Neural crest cell (in vitro differentiated cells): ENCODE results near the gene NMNAT2. TPM values are rescaled to one million over a fixed set of nuclear protein-coding genes. Genes with fewer than 3 reads are reported as not detected.
"Not testable (repeated sequence)": the region's sequence is repeated elsewhere in the genome, so short reads cannot be mapped to it uniquely, and the experiment has no call there.

Experiments used
- DNase-seq: peaks from one replicate; pipeline ENCODE4 v3.0.0; 2021; ENCODE audit warnings: low read depth, mixed read lengths, low spot score
- H3K27ac Mint-ChIP-seq: one replicate; pipeline ENCODE4 v1.8.0; 2021; ENCODE audit warnings: mild to moderate bottlenecking, mixed read lengths; ENCODE audit not compliant: unreplicated experiment
- H3K27me3 Mint-ChIP-seq: 2 replicates; pipeline ENCODE4 v1.8.0; 2021; ENCODE audit warnings: low read depth, mild to moderate bottlenecking, mixed read lengths
- H3K36me3 Mint-ChIP-seq: 2 replicates; pipeline ENCODE4 v1.8.0; 2021; ENCODE audit warnings: low read depth, mild to moderate bottlenecking, mixed read lengths
- H3K4me1 Mint-ChIP-seq: 2 replicates; pipeline ENCODE4 v1.8.0; 2021; ENCODE audit warnings: mixed read lengths
- H3K4me3 Mint-ChIP-seq: one replicate; pipeline ENCODE4 v1.8.0; 2021; ENCODE audit warnings: mild to moderate bottlenecking, mixed read lengths
- H3K9me3 Mint-ChIP-seq: 2 replicates; pipeline ENCODE4 v1.8.0; 2021; ENCODE audit warnings: mixed read lengths
- total RNA-seq: library from RNA; stranded (reverse); gene quantifications from 2 replicates; pipeline ENCODE4 v1.2.1, GENCODE V29; 2021
- TF ChIP-seq, protein P1 (sequence below): fragments of 200-600 bp; sonication (generic); conservative IDR thresholded peaks from 2 replicates; pipeline ENCODE4 v1.5.0; 2021; ENCODE audit warnings: antibody characterized with exemption, mild to moderate bottlenecking

The NMNAT2 gene
- total RNA-seq, 1 donor from 2014 or later: 4.5 TPM

DNA sequence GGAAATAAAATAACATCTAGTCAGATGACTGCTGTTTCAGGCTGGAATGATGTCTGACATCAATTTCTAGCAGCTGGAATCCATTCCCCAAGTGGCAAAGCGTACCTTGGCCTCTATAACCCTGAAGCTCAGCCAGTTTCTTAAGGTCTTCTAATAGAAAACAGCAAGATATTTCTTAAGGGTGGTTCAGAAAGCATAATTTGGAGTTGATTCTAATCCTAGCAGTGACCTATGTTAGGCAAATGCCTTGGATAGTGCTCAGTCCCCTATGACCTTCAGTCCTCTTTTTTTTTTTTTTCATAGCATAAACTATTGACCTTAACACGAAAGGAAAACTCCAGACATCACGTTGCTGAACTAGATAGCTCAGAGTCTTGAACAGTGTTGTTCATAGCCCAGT is 175.6 kb downstream of the NMNAT2 start:
- Mint-ChIP-seq H3K4me3 (no peak overlapping the region), H3K27me3 (no peaks in the 10 kb centered on the region), H3K9me3 (no peaks in the 10 kb centered on the region), H3K36me3 (no peaks in the 10 kb centered on the region), H3K4me1 (peaks cover 6% of the 10 kb centered on the region), H3K27ac (no peak overlapping the region)
- DNase-seq: no peak
- TF ChIP-seq, protein P1, sequence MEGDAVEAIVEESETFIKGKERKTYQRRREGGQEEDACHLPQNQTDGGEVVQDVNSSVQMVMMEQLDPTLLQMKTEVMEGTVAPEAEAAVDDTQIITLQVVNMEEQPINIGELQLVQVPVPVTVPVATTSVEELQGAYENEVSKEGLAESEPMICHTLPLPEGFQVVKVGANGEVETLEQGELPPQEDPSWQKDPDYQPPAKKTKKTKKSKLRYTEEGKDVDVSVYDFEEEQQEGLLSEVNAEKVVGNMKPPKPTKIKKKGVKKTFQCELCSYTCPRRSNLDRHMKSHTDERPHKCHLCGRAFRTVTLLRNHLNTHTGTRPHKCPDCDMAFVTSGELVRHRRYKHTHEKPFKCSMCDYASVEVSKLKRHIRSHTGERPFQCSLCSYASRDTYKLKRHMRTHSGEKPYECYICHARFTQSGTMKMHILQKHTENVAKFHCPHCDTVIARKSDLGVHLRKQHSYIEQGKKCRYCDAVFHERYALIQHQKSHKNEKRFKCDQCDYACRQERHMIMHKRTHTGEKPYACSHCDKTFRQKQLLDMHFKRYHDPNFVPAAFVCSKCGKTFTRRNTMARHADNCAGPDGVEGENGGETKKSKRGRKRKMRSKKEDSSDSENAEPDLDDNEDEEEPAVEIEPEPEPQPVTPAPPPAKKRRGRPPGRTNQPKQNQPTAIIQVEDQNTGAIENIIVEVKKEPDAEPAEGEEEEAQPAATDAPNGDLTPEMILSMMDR: no peak

DNA sequence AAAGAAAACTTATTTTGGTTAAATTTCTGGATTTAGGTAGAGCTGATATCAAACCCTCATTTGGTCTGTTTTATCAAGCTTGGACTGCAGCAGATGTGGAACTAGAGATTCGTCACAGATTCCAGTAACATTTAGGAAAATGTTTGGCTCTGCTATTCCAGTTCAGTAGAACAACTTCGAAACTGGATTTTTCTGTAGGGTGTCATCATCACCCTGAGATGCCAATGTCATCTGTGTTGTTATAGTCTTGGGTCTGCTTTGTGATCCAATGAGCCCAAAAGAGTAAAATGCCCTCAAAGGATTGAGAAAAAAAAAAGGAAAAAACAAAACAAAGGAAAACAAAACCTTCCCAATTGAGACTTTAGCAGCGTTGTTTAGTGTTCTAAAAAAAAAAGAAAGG is 176.7 kb downstream of the NMNAT2 start:
- Mint-ChIP-seq H3K27me3 (no peaks in the 10 kb centered on the region), H3K4me1 (peaks cover 6% of the 10 kb centered on the region), H3K36me3 (no peaks in the 10 kb centered on the region), H3K4me3 (no peak overlapping the region), H3K9me3 (peaks cover 2% of the 10 kb centered on the region), H3K27ac (no peak overlapping the region)
- DNase-seq: no peak
- TF ChIP-seq, protein P1: no peak

DNA sequence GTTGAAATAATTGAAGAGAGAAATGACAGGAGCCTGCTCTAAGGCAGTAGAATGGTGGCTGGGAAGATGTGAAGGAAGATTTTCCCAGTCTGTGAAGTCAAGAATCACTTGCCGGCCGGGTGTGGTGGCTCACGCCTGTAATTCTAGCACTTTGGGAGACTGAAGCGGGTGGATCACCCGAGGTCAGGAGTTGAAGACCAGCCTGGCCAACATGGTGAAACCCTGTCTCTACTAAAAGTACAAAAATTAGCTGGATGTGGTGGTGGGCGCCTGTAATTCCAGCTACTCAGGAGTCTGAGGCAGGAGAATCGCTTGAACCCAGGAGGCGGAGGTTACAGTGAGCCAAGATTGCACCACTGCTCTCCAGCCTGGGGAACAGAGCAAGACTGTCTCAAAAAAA is 177.3 kb downstream of the NMNAT2 start:
- H3K4me3 Mint-ChIP-seq, H3K4me1 Mint-ChIP-seq, H3K27ac Mint-ChIP-seq, H3K36me3 Mint-ChIP-seq, H3K9me3 Mint-ChIP-seq, H3K27me3 Mint-ChIP-seq, DNase-seq: not testable (repeated sequence)

DNA sequence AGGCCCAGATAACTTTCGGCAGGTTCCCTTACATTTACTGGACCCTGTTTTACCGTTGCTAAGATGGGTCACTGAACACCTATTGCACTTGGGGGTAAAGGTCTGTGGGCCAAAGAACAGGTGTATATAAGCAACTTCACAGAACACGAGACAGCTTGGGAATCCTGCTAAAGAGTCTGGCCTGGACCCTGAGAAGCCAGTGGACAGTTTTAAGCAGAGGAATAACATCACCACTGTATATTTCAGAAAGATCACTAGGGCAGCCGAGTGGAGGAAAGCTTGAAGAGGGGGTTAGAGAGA is 177.7 kb downstream of the NMNAT2 start:
- Mint-ChIP-seq H3K36me3 (no peaks in the 10 kb centered on the region), H3K9me3 (peaks cover 2% of the 10 kb centered on the region), H3K4me1 (peaks cover 6% of the 10 kb centered on the region), H3K4me3 (no peak overlapping the region), H3K27ac (no peak overlapping the region), H3K27me3 (no peaks in the 10 kb centered on the region)
- TF ChIP-seq, protein P1: no peak
- no peak for DNase-seq

DNA sequence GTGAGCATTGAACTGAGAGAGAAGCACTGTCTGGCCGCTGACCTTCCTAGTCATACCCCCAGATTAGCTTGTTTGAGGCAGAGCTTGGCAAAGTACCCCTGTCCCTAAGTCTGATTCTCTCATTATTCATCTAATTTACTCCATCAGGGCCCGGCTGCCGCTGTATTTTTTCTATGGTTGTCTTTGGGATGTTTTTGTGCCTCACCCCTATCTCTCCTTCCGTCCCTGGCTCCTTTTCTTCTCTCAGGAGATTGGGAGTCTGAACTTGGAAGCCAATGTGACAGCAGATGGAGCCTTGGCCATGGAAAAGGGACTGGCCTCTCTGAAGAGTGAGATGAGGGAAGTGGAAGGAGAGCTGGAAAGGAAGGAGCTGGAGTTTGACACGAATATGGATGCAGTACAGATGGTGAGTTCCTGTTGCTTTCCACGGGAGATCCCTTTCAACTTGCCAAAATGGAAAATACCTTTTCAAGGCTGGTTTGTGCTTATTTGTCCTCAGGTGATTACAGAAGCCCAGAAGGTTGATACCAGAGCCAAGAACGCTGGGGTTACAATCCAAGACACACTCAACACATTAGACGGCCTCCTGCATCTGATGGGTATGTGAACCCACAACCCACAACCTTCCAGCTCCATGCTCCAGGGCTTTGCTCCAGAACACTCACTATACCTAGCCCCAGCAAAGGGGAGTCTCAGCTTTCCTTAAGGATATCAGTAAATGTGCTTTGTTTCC is 178.2 kb downstream of the NMNAT2 start:
- Mint-ChIP-seq H3K9me3 (peaks cover 2% of the 10 kb centered on the region), H3K4me1 (peaks cover 11% of the 10 kb centered on the region), H3K27ac (no peak overlapping the region), H3K27me3 (no peaks in the 10 kb centered on the region), H3K36me3 (no peaks in the 10 kb centered on the region), H3K4me3 (no peak overlapping the region)
- DNase-seq: no peak
- TF ChIP-seq, protein P1: no peak

DNA sequence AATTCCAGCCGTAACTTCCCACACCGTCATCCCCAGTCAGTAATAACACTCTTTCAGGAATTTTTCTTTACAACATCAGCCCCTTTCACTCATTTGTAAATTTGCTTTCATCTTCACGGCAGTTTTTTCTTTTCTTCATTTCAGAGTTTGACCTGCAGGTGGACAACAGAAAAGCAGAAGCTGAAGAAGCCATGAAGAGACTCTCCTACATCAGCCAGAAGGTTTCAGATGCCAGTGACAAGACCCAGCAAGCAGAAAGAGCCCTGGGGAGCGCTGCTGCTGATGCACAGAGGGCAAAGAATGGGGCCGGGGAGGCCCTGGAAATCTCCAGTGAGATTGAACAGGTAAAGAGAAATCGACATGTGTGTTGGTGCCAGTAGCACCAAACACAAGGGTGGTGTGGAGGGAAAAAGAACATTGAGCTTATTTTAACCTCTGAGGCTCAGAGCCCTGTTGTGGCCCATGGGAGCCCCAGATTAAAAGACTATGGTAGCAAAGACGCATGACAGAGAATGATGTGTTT is 178.9 kb downstream of the NMNAT2 start:
- Mint-ChIP-seq H3K9me3 (peaks cover 2% of the 10 kb centered on the region), H3K4me1 (peaks cover 17% of the 10 kb centered on the region), H3K27ac (no peak overlapping the region), H3K36me3 (no peaks in the 10 kb centered on the region), H3K4me3 (no peak overlapping the region), H3K27me3 (no peaks in the 10 kb centered on the region)
- DNase-seq: no peak
- TF ChIP-seq, protein P1: no peak
